ENCODE data around the gene ERCC1.
"Not testable (repeated sequence)": the region's sequence is repeated elsewhere in the genome, so short reads cannot be mapped to it uniquely, and the experiment has no call there.

The ERCC1 gene

DNA sequence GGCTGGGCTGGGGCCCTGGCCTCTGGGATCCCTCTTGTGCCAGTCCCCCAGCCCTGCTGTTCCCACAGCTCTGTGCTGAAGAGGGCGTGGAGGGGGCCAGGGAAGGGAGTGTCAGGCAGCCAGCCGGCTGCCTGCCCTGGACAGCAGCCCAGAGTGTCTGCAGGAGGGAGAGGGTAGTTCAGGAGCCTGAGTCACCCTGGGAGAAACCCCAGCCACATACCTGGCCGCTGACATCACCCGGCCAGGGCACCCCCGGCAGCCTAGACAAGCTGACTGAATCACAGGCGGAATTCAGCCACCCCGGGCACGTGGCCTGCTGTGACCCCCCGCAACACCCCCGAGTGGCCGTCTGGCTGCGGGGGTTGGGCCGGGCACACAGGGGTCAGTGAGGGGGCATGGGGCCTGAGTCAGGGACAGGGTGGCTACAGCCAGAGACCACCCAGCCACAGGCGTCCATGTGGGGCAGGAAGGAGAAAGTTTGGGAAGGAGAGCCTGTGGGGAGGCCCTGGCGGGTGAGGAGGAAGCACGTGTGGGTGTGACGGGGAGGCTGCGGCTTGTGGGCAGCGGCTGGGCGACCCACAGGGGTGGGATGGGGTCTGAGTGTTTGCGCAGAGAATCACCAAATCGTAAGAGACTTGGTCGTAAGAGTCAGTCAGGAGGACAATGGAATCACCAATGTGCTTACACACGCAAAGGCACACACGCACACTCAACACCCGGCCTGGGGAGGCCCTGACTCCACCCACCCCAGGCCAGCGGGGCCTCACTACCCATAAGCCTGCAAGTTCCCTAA is 32.2 kb upstream of the ERCC1 start:
- peak; percentile 71 for DNase-seq (ENCODE audit: low read depth)

GRCh38 chr19:45451850-45452387 is 28.2 kb upstream of the ERCC1 start:
- DNase-seq (ENCODE audit: low read depth), result no peak

GRCh38 chr19:45451131-45451849 is 27.6 kb upstream of the ERCC1 start:
- no peak for DNase-seq (ENCODE audit: low read depth)

DNA sequence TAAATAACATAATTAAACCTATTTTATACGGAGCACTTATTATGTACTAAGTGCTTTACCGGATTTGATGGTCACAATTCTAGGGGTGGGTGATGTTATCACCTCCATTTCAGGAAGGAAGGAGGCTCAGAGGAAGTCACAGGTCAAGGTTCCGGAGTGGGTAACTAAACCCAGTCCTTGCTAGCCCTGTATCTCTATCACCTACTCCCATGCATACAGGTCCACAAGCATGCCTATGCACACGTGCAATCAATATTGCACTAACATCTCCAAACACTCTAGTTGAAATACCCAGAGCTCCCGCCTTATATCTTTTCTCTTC is 26.3 kb upstream of the ERCC1 start:
- no peak for DNase-seq (ENCODE audit: low read depth)

- DNase-seq (ENCODE audit: low read depth), result no peak
Measured at GRCh38 chr19:45448887-45449299, 25.2 kb upstream of the ERCC1 start.

GRCh38 chr19:45448425-45448756 is 24.7 kb upstream of the ERCC1 start:
- no peak for DNase-seq (ENCODE audit: low read depth)

GRCh38 chr19:45446944-45447343 is 23.2 kb upstream of the ERCC1 start:
- DNase-seq (ENCODE audit: low read depth), result no peak

DNA sequence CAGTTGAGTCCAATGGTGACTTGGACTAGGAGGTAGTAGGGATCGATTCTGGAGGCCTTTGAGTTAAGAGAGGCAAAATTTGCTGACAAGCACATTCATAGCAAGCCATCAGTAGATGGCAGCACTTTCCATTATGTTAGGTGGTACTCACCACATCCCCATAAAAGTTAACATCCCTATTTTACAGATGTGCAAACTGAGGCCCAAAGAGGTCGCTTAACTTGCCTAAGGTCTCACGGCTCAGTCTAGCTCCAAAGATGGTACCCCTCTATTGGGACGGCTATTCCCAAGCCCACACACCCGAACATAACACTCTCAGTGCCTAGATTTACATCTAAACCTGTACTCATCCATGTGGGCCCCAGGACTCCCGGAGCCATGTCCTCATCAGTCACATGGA is 22.6 kb upstream of the ERCC1 start:
- DNase-seq (ENCODE audit: low read depth), result no peak

GRCh38 chr19:45445139-45445538 is 21.4 kb upstream of the ERCC1 start:
- DNase-seq (ENCODE audit: low read depth), result no peak

GRCh38 chr19:45444318-45445041 is 20.8 kb upstream of the ERCC1 start:
- DNase-seq (ENCODE audit: low read depth), result peak; percentile 78

DNA sequence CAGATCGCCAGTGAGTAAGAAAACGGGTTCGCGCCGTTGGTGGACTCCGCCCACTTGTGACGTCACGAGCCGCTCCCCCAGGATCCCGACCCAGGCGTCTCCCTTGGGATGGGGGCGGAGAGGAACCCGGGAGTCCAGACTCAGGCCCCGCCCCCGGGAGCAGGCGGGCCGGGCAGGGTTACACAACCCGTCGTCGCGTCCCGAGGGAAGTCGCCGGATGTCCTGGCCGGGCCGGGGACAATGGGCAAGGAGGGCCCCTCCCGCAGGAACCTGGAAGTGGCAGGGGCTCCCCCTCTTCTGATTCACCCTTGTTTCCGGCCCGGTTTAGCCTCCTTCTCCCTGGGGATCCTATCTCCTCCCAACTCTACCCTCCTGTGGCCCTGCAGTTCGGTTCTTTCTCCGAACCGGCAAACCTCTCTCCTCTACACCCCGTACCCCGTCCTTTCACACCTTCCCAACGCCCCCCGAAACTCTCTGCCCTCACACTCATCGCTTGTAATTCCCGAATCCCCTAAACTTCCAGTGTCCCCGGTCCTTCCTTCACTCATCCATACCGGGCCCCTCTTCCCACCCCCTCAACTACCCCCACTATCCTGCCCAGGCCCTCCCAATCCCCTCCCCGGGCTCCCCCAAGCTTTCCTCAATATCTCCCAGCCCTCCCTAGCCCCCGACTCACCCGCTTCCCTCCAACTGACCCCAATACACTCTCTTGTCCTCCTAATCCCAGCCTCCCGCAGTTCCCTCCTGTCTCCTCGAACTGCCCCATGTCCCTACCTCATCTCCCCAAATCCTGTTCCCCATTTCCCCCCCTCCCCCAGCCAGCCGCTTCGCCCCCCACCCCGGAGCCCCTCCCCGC is 20.0 kb upstream of the ERCC1 start:
- peak; percentile 47 for DNase-seq (ENCODE audit: low read depth)

DNA sequence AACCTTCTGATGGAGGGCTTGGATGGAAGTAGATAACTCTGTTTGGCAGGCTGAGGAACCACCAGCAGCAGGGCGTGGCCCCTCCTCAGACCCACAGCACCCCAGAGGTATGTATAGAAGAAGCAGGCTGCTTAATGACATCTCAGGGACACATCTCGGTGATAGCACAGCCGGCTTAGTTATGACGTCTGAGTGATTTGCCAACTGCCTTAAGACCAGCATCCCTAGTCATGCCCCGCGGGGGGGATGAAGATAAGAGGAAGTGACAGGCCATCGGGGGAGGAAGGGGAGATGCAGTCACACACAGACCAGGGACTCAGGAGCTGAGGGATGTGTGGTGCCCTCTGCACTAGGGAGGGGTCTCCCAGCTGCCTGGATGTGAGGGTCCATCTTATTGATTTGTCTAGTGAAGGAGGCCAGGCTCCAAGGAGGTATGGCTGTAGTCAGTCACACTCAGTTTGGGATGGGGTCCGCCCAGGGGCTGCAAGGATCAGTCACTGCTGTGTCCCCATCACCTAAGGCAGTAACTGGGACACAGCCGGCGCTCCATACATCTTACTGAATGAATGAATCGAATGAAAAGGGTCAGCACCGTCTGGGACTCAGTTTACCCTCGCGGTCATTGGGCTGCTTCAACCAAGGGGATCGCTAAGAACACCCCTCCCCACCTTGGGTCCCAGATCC is 19.2 kb upstream of the ERCC1 start:
- no peak for DNase-seq (ENCODE audit: low read depth)

- DNase-seq (ENCODE audit: low read depth), result no peak
Measured at GRCh38 chr19:45442408-45442777, 18.7 kb upstream of the ERCC1 start.

GRCh38 chr19:45440873-45441654 is 17.3 kb upstream of the ERCC1 start:
- no peak for DNase-seq (ENCODE audit: low read depth)

- DNase-seq (ENCODE audit: low read depth), result no peak
Measured at GRCh38 chr19:45440259-45440638, 16.5 kb upstream of the ERCC1 start.

- DNase-seq (ENCODE audit: low read depth), result peak; percentile 81
Measured at GRCh38 chr19:45439569-45440258, 16.0 kb upstream of the ERCC1 start.

GRCh38 chr19:45439190-45439568 is 15.5 kb upstream of the ERCC1 start:
- no peak for DNase-seq (ENCODE audit: low read depth)

DNA sequence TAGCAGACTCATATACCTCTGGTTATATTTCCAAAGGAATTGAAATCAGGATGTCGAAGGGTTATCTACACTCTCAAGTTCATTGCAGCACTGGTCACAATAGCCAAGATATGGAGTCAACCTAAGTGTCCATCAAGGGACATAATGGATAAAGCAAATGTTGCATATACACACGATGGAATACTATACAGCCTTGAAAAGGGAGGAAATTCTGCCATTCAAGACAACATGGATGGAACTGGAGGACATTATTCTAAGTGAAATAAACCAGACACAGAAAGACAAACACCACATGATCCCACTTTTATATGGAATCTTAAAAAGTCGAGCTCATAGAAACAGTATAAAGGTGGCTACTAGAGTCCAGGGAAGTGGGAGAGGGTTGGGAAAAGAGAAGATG is 13.6 kb upstream of the ERCC1 start:
- DNase-seq (ENCODE audit: low read depth), result no peak

DNA sequence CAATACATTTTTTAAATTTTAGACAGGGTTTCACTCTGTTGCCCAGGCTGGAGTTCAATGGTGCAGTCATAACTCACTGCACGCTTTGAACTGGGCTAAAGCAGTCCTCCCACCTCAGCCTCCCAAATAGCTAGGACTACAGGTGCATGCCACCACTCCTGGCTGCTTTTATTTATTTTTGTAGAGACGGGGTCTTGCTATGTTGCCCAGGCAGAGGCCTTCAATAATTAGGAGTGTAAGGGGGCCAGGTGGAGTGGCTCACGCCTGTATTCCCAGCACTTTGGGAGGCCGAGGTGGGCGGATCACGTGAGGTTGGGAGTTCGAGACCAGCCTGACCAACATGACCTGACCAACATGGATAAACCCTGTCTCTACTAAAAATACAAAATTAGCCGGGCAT is 8.8 kb upstream of the ERCC1 start:
- DNase-seq (ENCODE audit: low read depth), result not testable (repeated sequence)

DNA sequence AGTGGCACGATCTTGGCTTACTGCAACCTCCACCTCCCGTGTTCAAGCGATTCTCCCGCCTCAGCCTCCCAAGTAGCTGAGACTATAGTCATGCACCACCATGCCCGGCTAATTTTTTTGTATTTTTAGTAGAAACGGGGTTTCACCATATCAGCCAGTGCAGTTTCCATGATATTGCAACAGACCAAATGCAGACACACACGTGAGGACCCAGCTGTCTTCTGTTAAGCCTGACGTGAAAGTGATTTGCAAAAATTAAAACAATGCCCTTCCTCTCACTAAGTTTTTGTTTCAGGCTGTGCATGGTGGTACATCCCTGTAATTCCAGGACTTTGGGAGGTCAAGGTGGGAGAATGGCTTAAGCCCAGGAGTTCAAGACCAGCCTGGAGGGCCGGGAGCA is 7.3 kb upstream of the ERCC1 start:
- not testable (repeated sequence) for DNase-seq (ENCODE audit: low read depth)
